GM12878 (cell line): ENCODE measurements around the gene GNPTG. TPM values are rescaled to one million over a fixed set of nuclear protein-coding genes. Genes with fewer than 3 reads are reported as not detected.

Experiments used
- ASH2L ChIP-seq: fragments of 300-600, 200-600 bp; sonication (generic); IDR thresholded peaks from 2 replicates; pipeline ENCODE4 v1.6.1; 2017; ENCODE audit warnings: low read depth, mild to moderate bottlenecking, borderline replicate concordance
- ATF3 ChIP-seq: IDR thresholded peaks from 2 replicates; pipeline ENCODE4 v1.6.1; 2011; ENCODE audit warnings: low read depth, mild to moderate bottlenecking, low read length, moderate library complexity, borderline replicate concordance; ENCODE audit errors: extremely low read depth
- BACH1 ChIP-seq: fragments of 450-650 bp; IDR thresholded peaks from 2 replicates; pipeline ENCODE4 v1.6.1; 2017; ENCODE audit warnings: mild to moderate bottlenecking, borderline replicate concordance
- BHLHE40 ChIP-seq, 2 experiments: fragments of 450-650 bp in 1 of 2; IDR thresholded peaks; 2 replicates each; pipeline ENCODE4 v1.6.1; 2011 to 2017; ENCODE audit warnings: low read depth in 2 of 2, borderline replicate concordance in 1 of 2, improper control_type of control experiment in 1 of 2, low read length in 1 of 2, mild to moderate bottlenecking in 1 of 2
- HDGF ChIP-seq: fragments of 450-650 bp; IDR thresholded peaks from 2 replicates; pipeline ENCODE4 v1.6.1; 2016; ENCODE audit warnings: antibody characterized with exemption
- JUND ChIP-seq: IDR thresholded peaks from 2 replicates; pipeline ENCODE4 v1.6.1; 2012; ENCODE audit warnings: low read depth, mild to moderate bottlenecking, low read length, improper control_type of control experiment, moderate library complexity
- MXI1 ChIP-seq: fragments of 150-350 bp; IDR thresholded peaks from 2 replicates; pipeline ENCODE4 v1.6.1; 2011; ENCODE audit warnings: low read depth, mild to moderate bottlenecking, inconsistent platforms, low read length, improper control_type of control experiment
- NFIC ChIP-seq: IDR thresholded peaks from 2 replicates; pipeline ENCODE4 v1.6.1; 2012; ENCODE audit warnings: low read depth, mild to moderate bottlenecking, inconsistent platforms, low read length, moderate library complexity
- NFYA ChIP-seq: IDR thresholded peaks from 2 replicates; pipeline ENCODE4 v1.6.1; 2011; ENCODE audit warnings: low read depth, mild to moderate bottlenecking, low read length, improper control_type of control experiment, borderline replicate concordance
- NFYB ChIP-seq: IDR thresholded peaks from 2 replicates; pipeline ENCODE4 v1.6.1; 2011; ENCODE audit warnings: low read depth, mild to moderate bottlenecking, low read length, improper control_type of control experiment, moderate library complexity; ENCODE audit not compliant: insufficient read depth
- PAX5 ChIP-seq: IDR thresholded peaks from 2 replicates; pipeline ENCODE4 v1.6.1; 2011; ENCODE audit warnings: low read depth, low read length, borderline replicate concordance
- PBX3 ChIP-seq: IDR thresholded peaks from 2 replicates; pipeline ENCODE4 v1.6.1; 2011; ENCODE audit warnings: mild to moderate bottlenecking, low read depth, low read length, moderate library complexity; ENCODE audit not compliant: insufficient replicate concordance
- POLR2A ChIP-seq: IDR thresholded peaks from 2 replicates; pipeline ENCODE4 v1.6.1; 2011; ENCODE audit warnings: low read depth, mild to moderate bottlenecking, low read length
- RAD21 ChIP-seq: IDR thresholded peaks from 2 replicates; pipeline ENCODE4 v1.6.1; 2011; ENCODE audit warnings: mild to moderate bottlenecking, low read depth, low read length, moderate library complexity; ENCODE audit not compliant: insufficient read depth
- RCOR1 ChIP-seq: conservative IDR thresholded peaks from 2 replicates; pipeline ENCODE4 v1.6.1; 2012; ENCODE audit warnings: low read depth, low read length, improper control_type of control experiment
- SMARCA5 ChIP-seq: fragments of 450-650 bp; IDR thresholded peaks from 2 replicates; pipeline ENCODE4 v1.6.1; 2017; ENCODE audit warnings: mild to moderate bottlenecking
- SMC3 ChIP-seq: IDR thresholded peaks from 2 replicates; pipeline ENCODE4 v1.6.1; 2011; ENCODE audit warnings: low read length, improper control_type of control experiment, borderline replicate concordance
- STAT3 ChIP-seq: IDR thresholded peaks from 2 replicates; pipeline ENCODE4 v1.6.1; 2011; ENCODE audit warnings: low read depth, low read length, improper control_type of control experiment
- ZBED1 ChIP-seq: IDR thresholded peaks from 2 replicates; pipeline ENCODE4 v1.6.1; 2016; ENCODE audit warnings: borderline replicate concordance
- ZBTB4 ChIP-seq: fragments of 450-650 bp; formaldehyde crosslinking; IDR thresholded peaks from 2 replicates; pipeline ENCODE4 v1.4.0; 2022; ENCODE audit warnings: mild to moderate bottlenecking, moderate library complexity
- ZNF217 ChIP-seq: fragments of 450-650 bp; IDR thresholded peaks from 2 replicates; pipeline ENCODE4 v1.6.1; 2017; ENCODE audit warnings: antibody characterized with exemption, mild to moderate bottlenecking
- ZSCAN29 ChIP-seq: fragments of 450-650 bp; IDR thresholded peaks from 2 replicates; pipeline ENCODE4 v1.6.1; 2017; ENCODE audit warnings: mild to moderate bottlenecking, moderate library complexity
- polyA plus RNA-seq, 11 experiments: library from polyadenylated mRNA; depleted of rRNA in 4 of 11; unstranded in 6 of 11; stranded (reverse) in 5 of 11; fragments of >200 nt; fragmentation: Nextera tagmentation in 4 of 11; fragmentation: Illumina TruSeq in 1 of 11; extraction: Ambion mirVana in 4 of 11; extraction: Trizol in 1 of 11; gene quantifications; 1 replicate in 1 of 11; 2 replicates in 10 of 11; pipeline versions ENCODE4 v1.2.1 to v1.2.3, GENCODE V29; 2011 to 2016; ENCODE audit warnings: inconsistent platforms in 2 of 11, missing spikeins in 2 of 11, low read depth in 1 of 11
- total RNA-seq, 4 experiments: library from RNA; depleted of rRNA in 3 of 4; stranded (reverse); fragments of >200 nt in 3 of 4; fragmentation: Illumina TruSeq in 1 of 4; extraction: Trizol in 1 of 4; gene quantifications; 2 replicates each; pipeline versions ENCODE4 v1.2.1 to v1.2.3, GENCODE V29; 2013 to 2021
- TF ChIP-seq, protein P1 (sequence below): fragments of 450-650 bp; IDR thresholded peaks from 2 replicates; pipeline ENCODE4 v1.6.1; 2017; ENCODE audit warnings: antibody characterized with exemption, mild to moderate bottlenecking, moderate library complexity

Gene GNPTG
- total and polyA plus RNA-seq, 10 of the 15 experiments (the other 5 are each of a cell fraction or from before 2014, with no cell fraction given) = 0.80 to 32.6 (median 20.9) TPM

DNA sequence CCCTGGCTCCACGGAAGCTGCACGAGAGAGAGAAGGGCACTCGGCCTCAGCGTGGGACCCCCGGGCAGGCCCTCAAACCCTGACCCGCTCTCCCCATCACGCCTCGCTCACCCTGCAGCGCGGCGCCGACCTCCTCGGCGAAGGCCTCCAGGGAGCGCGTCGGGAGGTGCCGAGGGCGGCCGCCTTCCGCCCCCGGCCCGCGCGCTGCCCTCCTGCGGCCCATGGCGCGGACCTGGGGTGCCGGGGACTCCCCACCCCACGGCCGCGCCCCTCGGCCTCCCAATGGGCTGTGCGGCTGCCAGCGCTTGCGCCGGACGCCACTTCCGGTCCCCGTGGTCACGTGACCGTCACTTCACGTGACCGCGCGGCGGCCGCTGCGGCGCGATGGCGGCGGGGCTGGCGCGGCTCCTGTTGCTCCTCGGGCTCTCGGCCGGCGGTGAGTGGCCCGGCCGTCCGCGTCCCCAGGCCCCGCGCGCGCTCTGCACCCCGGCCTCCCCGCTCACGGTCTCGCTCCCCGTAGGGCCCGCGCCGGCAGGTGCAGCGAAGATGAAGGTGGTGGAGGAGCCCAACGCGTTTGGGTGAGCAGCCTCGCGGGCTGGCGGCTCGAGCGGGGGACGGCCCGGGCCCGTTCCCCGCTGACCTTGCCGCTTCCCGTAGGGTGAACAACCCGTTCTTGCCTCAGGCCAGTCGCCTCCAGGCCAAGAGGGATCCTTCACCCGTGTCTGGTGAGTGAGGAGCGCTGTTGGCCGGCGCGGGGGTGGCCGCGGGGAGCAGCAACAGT is at the start of gene GNPTG, which contains the start of gene TSR3 (continued):
- peak; percentile 100 for TF ChIP-seq ATF3
- no peak; the same call in 1 of the 2 replicates for TF ChIP-seq NFIC
- peak; percentile 57; the same call in 1 of the 2 replicates for TF ChIP-seq NFYB
- peak; percentile 91; the same call in 1 of the 2 replicates for TF ChIP-seq MXI1
- peak; percentile 94 to 100 for TF ChIP-seq BHLHE40 (IDR thresholded peaks at IDR 0.05; ENCODE audit: borderline replicate concordance in 1 of 2, low read depth in 2 of 2, low read length in 1 of 2)
- TF ChIP-seq POLR2A = peak; percentile 84; the same call in 1 of the 2 replicates
- no peak for TF ChIP-seq JUND
- no peak for TF ChIP-seq HDGF
- TF ChIP-seq, protein P1, sequence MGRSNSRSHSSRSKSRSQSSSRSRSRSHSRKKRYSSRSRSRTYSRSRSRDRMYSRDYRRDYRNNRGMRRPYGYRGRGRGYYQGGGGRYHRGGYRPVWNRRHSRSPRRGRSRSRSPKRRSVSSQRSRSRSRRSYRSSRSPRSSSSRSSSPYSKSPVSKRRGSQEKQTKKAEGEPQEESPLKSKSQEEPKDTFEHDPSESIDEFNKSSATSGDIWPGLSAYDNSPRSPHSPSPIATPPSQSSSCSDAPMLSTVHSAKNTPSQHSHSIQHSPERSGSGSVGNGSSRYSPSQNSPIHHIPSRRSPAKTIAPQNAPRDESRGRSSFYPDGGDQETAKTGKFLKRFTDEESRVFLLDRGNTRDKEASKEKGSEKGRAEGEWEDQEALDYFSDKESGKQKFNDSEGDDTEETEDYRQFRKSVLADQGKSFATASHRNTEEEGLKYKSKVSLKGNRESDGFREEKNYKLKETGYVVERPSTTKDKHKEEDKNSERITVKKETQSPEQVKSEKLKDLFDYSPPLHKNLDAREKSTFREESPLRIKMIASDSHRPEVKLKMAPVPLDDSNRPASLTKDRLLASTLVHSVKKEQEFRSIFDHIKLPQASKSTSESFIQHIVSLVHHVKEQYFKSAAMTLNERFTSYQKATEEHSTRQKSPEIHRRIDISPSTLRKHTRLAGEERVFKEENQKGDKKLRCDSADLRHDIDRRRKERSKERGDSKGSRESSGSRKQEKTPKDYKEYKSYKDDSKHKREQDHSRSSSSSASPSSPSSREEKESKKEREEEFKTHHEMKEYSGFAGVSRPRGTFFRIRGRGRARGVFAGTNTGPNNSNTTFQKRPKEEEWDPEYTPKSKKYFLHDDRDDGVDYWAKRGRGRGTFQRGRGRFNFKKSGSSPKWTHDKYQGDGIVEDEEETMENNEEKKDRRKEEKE = no peak
- TF ChIP-seq STAT3 = no peak
- TF ChIP-seq ZSCAN29 = 0 out of 2 replicates have a peak, but pooled peaks have one; percentile 66
- no peak for TF ChIP-seq SMARCA5
- TF ChIP-seq PBX3 = peak; percentile 45
- peak; percentile 85 for TF ChIP-seq ZBTB4 (CRISPR knock-in tag)
- no peak for TF ChIP-seq ASH2L
- TF ChIP-seq RCOR1 = 0 out of 2 replicates have a peak, but pooled peaks have one; percentile 35
- TF ChIP-seq PAX5 = peak; percentile 40; the same call in 1 of the 2 replicates
- peak; percentile 65; the same call in 1 of the 2 replicates for TF ChIP-seq ZNF217
- peak; percentile 84 for TF ChIP-seq BACH1
- no peak for TF ChIP-seq ZBED1
- 0 out of 2 replicates have a peak, but pooled peaks have one; percentile 8 for TF ChIP-seq RAD21
- no peak for TF ChIP-seq NFYA
- no peak for TF ChIP-seq SMC3
